ENCODE results near the gene FRS3.
"Not testable (repeated sequence)": the region's sequence is repeated elsewhere in the genome, so short reads cannot be mapped to it uniquely, and the experiment has no call there.

FRS3 gene

DNA sequence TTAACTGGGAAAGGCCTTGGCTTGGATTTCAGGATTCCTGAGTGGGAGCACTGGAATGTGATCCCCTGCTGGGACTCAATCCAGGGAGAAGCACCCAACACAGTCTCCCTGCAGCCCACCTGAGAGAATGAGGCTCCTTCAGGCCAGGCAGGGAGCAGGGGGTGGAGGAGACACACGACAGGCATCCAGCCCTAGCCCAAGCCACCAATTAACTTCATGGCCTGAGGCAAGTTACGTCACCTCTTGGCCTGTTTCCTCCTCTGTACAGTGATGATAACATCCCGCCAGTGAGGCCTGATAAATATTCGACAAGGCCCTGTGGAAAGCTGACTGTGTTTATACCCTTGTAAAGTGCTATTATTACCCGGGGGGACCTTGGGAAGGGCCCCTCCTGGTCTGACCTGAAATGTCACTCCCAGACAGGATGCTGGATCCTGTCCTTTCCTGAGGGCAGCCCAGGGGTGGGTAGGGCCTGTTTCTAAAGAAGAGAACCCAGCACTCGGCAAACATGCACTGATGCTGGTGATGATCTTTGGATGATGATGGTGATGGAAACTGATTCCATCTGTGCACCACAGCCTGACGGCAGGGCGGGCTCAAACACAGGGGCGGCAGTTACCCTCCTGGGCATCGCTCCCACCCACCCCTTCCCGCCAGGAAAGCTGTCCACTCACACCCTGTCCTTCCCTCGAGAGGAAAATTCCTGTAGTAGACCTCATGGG lies 12.4 kb downstream of the FRS3 start:
- DNase-seq, result no peak

DNA sequence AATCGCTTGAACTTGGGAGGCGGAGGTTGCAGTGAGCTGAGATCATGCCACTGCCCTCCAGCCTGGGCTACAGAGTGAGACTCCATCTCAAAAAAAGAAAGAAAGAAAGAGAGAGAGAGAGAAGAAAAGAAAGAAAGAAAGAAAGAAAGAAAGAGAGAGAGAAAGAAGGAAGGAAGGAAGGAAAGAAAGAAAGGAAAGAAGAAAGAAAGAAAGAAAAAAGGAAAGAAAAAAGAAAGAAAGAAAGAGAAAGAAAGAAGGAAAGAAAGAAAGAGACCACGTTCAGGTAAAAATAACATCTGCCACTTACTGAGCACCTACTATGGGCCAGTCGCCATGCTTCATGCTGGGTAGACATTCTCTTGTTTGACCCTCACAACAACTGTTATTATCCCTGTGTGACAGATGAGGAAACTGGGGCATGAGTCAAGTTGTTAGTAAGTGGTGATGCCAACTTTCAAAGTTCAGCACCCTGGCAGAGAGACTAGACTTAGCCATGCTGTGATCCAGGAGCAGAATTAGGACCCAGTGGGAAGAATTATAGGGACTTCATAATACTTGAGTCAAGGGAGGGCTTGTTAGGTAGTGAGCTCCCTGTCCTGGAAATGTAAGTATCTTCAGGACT lies 13.5 kb downstream of the FRS3 start:
- DNase-seq, result not testable (repeated sequence)

DNA sequence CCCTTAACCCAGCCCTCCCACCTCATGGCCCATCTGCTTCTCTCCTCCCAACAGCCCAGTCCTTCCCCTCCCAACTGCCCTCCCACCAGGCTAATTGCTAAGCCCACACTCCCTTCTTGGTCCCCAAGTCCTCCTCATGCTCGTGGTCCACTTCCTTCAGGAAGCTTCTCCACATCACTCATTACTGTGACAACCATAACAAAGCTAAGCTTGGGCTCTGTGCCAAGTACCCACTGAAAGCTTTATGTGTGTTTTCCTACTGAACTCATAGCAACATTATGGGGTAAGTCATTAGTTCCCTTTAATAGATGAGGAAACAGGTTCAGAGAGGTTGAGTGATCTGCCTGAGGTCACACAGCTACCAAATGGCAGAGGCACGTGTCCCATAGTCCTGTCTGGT lies 16.2 kb downstream of the FRS3 start:
- DNase-seq, result no peak

DNA sequence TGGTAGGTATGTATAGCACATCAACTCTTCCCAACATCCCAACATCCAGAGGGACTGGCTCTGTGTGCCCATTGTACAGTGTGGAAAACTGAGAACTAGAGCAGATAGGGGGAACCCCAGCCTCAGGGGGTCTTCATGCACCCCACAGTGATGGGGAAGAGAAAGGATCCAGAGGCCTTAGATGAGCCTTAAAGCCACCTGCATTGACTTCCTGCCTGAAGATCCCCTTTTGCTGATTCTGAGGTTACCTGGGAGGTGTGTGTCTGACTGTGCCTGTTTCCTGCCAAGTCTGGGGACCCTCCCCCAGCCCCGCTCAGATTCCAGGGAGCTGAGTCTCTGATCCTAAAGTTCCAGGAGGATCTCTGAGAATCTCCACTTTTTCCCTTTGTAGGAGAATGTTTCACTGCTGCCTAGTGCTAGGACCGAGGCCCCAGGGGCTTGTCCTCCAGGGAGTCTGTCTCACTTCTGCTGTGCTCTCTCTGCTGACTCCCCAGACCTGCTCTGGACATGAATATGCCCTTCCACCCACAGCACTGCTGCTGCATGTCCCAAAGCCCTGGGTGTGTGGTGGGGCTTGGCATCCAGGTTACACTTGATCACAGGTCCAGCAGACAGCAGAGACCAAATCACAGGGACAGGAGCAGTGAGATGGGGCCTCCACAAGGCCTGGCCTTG lies 19.7 kb downstream of the FRS3 start:
- DNase-seq, result no peak

DNA sequence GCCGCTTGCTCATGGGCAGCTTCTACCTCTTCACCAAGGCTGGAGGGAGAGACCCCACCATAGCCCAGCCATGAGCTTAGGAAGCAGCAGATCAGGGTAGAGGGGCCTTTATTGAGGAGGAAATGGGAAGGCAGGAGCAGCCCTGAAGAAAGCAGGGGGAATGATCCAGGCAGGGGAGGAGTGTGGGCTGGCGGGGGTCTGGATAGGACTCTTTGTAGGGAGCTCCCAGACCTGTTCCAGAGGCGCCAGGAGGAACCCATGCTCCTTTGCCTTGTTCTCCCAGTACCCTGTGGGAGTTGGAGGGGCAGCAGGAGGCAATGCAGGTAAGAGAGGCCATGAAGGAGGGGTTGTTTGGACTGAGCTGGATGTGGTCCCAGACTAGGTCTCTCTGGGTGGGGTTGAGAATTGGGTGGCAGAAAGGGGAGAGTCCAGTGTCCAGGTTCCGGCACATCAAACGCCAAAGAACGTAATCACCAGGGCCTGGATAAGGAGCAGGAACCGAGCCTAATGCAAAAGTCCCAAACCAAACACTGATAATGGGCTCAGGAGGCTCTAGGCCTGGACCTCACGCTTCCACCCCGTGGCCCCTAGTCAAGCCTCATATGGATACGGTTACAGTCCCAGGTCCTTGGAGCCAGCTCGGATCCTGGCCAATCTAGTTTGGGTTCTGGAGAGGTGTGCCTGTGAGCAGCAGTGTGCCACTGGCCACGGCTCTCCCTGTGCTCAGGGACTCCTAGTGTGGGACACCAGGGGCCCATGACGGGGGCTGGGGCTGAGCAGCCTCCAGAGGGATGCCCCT lies 20.4 kb downstream of the FRS3 start:
- no peak for DNase-seq

DNA sequence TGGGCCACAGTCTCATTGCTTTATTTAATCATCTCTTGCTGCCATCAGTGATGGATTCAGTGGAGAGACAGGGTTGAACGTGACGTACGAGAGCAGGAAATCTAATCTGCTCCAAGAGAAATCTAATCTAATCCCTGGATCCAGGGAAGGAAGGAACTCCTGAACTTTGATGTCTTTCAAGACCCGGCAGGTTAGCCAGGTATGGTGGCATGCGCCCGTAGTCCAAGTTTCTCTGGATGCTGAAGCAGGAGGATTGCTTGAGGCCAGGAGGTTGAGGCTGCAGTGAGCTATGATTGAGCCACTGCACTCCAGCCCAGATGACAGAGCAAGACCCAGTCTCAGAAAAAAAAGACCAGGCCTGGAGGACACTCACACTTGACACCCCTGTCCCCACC lies 21.1 kb downstream of the FRS3 start:
- DNase-seq, result no peak

DNA sequence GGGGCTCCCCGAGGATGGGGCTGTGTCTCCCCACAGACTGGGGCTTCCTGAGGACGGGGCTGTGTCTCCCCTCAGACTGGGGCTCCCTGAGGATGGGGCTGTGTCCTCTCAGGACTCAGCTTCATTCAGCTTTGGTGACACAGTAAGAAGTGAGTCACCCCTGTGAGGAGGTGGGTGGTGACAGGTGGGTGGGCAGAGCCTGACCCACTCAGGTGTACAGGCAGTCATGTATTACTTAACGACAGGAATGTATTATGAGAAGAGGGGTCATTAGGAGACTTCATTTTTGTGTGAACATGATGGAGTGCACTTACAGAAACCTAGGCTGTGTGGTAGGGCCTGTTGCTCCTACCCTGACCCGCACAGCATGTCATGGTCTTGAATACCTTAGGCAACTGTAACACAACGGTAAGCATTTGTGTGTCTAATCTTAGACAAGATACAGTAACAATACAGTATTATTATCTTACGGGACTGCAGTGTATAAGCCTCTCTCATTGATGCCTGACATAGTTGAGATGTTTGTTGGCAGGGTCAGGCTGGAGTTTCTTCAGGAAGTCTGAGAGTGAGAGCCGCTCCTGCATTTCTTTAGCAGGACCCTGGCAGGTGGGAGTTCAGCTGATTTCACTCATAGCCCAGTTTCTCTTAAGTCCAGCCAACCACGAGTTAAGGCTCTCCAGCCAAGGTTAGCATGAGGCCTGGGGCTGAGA lies 21.6 kb downstream of the FRS3 start:
- no peak for DNase-seq

DNA sequence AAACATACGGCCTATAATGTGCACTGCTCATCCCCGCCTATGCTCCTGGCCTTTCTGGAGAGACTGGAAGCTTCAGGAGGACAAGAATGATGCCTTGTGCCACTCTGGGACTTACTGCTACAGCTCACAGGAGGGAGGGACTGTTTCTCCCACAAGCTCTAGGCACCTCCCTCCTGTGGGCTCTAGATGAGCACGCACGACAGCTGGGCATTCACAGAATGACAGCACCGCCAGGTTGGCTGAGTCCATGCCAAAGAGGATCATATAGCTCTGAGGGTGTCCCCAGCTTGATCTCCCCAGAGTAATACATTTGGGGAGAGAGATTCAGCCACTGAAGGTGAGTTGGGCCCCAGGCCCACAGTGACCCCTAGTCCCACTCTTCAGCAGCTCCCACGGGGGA lies 22.4 kb downstream of the FRS3 start:
- DNase-seq, result no peak

DNA sequence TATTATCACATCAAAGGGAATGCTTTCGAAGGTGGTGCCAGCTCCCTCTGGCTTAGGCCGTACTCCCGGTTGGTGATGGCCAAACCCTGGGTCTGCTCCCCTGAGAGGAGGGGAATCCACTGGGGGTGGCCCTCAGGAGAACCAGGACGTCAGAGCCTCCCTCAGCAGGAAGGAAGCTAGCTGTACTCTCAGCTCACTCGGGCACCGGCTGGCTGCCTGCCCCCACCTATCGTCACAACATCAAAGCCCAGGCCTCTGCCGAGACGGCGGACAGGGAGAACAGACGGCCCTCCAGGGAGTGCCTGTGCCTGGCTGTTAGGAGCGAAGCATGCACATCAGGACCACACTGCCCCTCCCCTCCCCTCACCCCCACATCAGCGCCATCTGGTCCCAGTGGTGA lies 23.3 kb downstream of the FRS3 start:
- DNase-seq, result no peak

DNA sequence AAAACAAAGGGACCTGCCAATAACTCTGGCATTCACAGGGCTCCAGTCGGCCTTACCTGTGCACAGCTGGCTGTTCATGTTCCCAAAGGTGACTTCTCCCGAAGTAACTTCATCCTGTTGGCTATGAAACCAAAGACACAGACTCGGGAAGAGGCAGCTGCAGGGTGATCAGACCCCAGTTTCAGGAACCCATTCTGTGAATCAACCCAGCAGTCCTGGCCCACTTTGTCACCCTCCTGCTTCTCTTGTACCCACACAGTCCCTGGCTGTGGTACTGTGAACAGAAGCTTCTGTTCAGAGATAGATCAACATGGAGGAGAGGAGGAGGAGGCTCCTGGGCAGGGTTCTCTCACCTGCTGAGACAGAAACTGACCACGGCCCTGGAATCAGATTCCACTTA lies 23.8 kb downstream of the FRS3 start:
- no peak for DNase-seq

DNA sequence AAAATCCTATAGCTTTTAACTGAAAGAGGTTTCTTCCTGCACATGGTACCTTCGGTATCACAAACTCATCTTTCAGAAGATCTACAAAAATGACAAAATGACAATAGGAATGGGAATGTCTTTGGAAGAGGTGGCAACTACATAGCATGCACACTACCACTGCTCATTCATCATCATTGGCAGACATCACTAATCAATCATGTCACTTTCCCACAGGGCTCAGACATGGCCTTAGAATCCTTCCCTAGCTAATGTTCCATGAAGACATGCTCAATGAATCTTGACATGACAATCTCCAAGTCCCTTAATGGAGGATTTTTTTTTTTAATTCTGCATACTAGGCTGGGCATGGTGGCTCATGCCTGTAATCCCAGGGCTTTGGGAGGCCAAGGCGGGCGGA lies 29.3 kb downstream of the FRS3 start:
- DNase-seq, result no peak

DNA sequence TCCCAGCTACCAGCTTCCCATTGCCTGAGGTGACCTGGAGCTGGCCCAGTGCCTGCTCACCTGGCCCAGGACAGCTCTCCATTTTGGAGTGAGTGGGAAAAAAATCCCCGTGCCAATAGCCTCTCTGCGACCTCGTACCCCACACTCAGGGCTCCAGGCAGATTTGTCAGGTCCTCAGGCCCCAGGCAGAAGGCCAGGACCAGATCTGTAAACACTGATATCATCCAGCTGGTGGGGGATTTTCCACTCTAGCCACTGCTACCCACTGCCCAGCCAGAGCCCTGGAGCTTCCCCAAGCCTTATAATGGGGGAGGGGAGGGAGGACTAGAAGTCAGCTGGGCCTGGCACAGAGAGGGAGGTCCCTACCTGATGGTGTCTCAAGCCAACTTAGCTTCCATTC lies 31.2 kb downstream of the FRS3 start:
- DNase-seq, result no peak

DNA sequence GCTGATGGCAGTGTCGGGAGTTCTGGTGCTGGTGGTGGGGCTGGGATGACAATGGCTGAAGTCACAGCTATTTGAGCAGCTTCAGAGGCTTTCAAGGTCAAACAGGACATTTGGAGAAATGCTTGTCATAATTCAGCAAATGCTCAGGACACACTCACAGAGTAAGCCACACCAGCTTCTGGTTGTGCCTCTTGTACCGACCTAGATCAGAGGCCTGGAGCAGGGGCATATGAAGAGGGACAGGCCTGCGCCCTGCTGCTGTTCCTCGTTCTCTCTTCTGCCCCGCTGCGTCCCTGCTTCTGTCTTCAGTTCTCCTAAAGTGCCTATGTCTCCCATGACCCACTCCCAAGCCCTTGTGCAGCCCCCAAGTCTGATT lies 31.6 kb downstream of the FRS3 start:
- DNase-seq, result no peak

DNA sequence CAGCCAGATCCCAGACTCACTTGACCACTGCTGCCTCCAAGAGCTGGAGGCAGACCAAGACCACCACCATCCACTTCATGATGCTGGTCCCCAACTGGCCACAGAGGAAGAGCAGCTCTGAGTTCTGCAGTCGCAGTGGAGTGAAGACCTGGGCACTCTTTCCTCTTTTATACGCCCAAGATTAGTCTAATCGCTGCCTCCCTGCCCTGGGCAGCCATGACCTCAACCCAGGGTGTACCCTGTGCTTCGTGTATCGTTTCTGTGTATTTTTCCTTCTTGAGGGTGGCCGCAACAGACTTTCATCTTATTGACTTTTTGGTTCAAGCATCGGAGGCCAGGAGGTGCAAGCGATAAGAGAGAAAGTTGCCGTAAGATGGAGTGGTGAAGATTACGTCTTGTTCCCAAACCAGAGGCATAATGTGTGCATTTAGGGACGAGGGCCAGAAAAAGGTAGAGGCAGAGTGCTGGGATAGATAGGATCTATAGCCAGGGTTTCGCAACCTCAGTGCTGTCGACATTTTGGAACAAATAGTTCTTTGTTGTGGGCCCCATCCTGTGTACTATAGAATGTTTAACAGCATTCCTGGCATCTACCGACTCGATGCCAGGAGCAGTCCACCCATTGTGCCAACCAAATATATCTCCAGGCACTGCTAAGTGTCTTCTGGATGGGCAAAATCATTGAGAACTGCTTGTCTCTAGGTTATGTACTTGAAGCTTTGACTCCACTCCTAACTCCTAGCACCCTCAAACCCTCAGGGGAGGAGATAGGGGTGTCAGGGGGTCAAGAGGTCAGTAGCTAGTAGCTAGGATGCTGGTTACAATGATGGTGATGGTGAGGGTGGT lies 32.2 kb downstream of the FRS3 start, which contains the start of gene PGC:
PGC (minus strand) TSS at position 142 of the 846 bp plus-strand sequence; CDS start at position 79, 63 bp downstream.
- DNase-seq, result no peak

DNA sequence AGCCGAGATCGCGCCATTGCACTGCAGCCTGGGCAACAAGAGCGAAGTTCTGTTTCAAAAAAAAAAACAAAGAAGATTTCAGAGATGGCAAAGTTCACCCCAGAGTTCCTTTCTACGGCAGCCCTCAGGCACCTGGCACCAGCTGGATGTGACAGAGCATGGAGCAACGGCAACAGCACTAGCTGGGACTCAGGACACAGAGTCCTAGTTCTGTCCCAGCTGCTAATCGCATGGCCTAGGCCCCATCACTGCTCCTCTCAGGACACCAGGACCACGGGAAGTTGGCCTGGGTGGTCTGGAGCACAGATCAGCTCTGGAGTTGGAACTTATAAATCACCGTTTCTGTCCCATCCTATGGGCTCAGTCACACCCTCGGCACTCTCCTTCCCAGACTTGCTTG lies 33.6 kb downstream of the FRS3 start:
- no peak for DNase-seq

DNA sequence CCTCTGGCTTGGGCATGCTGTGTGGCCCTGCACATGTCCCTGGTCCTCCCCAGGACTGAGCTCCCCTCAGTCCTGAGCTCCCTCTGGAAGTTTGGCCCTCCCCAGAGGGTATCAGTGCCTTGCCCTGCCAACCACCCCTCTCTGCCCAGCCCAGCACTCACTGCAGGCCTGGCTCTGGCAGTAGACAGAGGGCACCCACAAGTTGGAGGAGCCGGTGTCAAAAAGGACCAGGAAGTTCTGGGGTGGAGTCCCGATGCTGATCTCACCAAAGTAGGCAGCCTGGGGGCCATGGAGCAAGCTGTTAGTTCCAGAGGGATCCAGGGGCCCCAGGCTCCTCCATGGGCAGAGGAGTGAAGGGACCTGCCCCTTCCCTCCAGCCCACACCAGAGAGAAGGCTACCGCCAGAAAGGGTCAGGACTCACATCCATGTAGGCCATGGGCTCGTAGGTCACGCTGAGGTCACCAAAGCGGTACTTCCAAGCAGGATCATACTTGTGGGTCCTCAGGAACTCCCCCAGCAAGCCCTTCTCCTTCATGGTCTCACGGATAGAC lies 35.4 kb downstream of the FRS3 start:
- DNase-seq, result no peak

DNA sequence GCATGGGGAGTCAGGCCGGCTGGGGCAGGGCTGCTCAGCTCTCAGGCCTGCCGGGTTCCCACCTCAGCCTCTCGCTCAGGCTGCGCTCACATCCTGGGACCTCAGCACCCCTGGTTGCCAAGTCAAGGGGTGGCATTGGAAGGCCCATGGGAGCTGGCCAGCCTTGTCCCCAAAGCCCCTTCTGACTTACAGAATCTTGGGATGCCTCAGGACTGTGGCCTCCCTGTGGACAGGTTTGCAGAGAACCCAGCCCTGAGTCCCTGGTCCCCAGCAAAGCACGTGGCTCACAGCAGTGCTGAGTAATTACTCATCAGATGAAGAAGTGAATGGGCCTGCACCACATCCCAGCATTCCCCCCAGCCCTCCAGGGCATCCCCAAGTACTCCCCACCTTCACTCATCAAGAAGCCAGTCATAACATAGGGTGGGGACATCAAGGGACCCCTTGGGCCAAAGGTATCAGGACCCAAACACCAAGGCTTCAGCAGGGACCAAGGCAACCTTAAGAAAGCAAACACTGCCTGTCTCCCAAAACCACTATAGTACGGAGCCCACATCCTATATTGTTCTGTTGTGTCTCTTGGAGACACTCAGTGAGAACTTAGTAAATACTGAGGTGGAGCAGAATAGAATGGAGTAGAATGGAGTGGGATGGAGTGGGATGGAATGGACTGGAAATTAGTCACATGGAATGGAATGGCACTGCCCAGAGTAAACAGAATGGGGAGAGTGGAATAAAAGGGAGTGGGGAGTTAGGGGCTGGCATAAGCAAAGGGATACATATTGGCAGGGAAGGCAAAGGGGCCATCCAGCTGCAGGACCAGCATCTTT lies 36.1 kb downstream of the FRS3 start:
- no peak for DNase-seq

DNA sequence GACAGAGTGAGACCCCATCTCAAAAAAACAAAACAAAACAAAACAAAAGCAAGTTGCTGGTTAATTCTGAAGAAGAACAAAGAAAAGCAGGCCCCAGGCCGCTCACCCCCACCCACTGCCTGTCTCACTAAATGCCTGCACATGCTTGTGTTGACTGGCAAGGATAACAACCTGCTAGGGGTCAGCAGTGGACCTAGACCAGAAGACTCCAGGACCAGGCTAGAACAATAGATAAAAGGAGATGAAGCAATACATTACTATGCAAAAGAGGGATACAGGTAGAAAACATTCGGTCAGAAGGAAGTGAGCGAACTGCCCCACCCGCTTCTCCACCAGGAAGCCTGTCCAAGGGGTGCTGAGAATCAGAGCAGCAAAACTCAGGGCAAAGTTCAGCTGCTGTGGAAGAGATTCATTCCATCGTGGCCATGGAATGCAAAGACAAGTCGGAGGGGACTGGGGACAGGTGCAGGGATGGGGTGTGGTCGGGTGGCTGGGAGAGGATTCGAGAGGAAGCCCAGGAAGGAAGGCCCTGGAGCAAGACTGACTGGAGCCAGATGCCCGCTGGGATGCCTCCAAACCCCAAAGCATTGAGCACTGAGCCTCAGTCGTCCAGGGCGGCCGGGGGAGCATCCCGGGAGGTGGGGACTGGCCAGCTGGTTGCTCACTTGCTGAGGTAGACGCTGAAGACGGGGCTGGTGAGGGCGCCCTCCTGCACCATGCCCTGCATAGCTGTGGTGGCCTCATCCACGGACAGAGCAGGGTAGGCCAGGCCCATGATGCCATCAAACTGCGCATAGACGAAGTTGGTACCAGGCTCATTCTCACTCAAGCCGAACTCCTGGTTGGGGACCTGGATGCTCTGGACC lies 37.8 kb downstream of the FRS3 start:
- DNase-seq, result no peak

DNA sequence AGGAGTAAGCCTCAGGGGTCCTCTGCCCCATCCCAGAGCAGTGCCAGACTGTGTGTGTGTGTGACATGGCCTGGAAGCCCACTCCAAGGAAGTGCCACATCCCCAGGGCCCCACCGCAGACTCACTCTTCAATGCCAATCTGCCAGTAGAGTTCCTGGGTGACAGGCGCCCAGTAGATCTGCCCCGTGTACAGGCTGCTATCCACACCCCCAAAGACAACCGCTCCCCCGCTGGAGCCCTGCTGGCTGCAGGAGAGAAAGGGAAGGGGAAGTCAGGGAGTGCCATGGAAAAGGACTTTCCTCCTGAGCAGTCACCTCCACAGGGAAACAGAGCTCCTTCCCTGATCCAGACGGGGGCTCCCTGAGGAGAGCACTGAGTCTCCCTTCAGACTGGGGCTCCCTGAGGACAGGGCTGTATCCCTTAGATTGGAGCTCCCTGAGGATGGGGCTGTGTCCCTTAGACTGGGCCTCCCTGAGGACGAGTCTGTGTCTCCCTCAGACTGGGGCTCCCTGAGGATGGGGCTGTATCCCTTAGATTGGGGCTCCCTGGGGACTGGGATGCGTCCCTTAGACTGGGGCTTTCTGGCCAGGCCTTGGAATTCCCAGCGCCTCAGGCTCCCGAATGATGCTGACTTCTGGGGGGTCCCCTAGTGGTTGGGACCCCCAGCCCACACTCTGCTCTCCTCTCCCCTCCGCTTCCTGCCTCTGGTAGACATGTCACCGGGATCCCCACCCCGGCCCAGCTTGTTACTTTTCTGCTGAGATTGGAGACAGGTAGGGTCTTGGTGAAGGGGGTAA lies 39.1 kb downstream of the FRS3 start:
- no peak for DNase-seq

Measured in activated CD8-positive, alpha-beta memory T cell treated with anti-CD3 and anti-CD28 coated beads, Interleukin-2, amount 50 U/mL, for 48 hours (primary cell).